Endometrial microvascular endothelial cells (primary cell): Measurements from ENCODE around the gene SETSIP. TPM values are rescaled to one million over a fixed set of nuclear protein-coding genes. Genes with fewer than 3 reads are reported as not detected.
"Not testable (repeated sequence)": the region's sequence is repeated elsewhere in the genome, so short reads cannot be mapped to it uniquely, and the experiment has no call there.

Experiments used
- in situ Hi-C: cut with HindIII; loops from 2 replicates; pipeline ENCODE4 v1.10.0; 2017; ENCODE audit warnings: low sequenced_read_pairs, low pct_unique_long_range_greater_than_20kb; ENCODE audit errors: inconsistent ontology term
- total RNA-seq: library from RNA; depleted of rRNA; stranded (reverse); fragments of >200 nt; gene quantifications from one replicate; pipeline ENCODE4 v1.2.3, GENCODE V29; 2015; ENCODE audit errors: inconsistent ontology term

SETSIP gene, protein sequence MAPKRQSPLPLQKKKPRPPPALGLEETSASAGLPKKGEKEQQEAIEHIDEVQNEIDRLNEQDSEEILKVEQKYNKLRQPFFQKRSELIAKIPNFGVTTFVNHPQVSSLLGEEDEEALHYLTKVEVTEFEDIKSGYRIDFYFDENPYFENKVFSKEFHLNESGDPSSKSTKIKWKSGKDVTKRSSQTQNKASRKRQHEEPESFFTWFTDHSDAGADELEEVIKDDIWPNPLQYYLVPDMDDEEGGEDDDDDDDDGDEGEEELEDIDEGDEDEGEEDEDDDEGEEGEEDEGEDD
- not detected for total RNA-seq

GRCh38 chr1:92075311-92075710 lies at the start of gene SETSIP:
Gene SETSIP (minus strand): TSS chr1:92075411. CDS start chr1:92075411, 0 bp downstream.
- in situ Hi-C loops = no loop called here

GRCh38 chr1:92123868-92124267 lies 48.7 kb upstream of the SETSIP start:
- in situ Hi-C loops = no loop called here

GRCh38 chr1:92118826-92119225 lies 43.6 kb upstream of the SETSIP start:
- in situ Hi-C loops = no loop called here

- in situ Hi-C loops = no loop called here
These were observed 42.3 kb upstream of the SETSIP start for GRCh38 chr1:92117526-92117925.

DNA sequence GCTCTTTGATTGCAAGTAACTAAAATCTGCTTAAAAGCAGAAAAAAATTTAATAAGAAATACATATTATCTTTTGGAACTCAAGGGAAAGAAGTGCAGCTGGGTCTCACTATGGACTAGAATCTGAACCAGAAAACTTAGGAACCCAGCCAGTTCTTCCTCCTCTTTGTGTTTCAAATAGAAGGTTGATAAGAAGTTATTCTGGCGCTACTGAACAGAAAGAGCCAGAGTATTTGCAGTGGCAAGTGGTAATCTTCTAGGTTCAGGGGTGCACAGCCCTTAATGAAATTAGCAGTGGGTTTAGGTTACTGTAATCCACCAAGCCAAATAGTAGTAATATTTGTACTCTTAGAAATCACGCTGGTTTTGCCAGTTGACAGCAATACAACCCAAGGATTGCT lies 33.4 kb upstream of the SETSIP start:
- in situ Hi-C loops = no loop called here

DNA sequence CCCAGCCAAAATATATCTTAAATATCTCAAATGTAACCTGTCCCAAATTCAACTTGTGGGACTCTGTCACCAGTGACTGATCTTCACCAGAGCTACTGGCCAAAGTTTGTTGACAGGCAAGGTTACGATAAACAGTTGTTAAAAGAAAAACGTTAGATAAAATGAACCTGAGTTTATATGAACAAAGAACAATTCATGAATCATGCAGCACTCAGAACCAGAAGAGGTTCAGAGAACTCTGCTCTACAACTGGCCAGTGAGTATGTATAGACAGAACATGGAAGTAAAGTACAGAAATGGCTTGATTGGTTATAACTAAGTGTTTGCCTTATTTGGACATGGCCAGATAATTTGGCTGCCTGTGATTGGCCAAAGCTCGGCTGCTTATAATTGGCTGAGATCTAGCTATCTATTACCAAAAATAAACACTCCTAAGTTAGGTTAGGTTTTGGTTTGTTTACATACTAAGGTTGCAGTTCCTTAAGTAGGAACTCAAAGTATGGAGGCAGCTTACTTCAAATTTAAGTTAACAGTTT lies 30.4 kb upstream of the SETSIP start:
- in situ Hi-C loops = no loop called here

DNA sequence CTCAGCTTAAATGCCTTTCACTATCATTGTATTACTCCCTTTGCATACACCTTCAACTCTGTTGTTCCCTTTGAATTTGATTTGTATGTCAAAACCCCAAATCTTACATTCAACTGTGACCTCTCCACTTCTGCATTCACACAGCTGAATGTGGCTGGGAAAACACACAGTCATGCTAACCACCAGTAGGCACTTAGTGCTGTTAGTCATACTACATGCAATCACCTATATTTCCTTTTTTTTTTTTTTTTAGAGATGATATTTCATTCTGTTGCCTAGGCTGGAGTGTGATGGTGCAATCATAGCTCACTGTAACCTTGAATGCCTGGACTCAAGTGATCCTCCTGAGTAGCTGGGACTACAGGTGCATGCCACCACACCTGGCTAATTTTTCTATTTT lies 21.1 kb upstream of the SETSIP start:
- in situ Hi-C loops = no loop called here

- in situ Hi-C loops = no loop called here
These were observed 20.7 kb upstream of the SETSIP start for GRCh38 chr1:92095874-92096273.

DNA sequence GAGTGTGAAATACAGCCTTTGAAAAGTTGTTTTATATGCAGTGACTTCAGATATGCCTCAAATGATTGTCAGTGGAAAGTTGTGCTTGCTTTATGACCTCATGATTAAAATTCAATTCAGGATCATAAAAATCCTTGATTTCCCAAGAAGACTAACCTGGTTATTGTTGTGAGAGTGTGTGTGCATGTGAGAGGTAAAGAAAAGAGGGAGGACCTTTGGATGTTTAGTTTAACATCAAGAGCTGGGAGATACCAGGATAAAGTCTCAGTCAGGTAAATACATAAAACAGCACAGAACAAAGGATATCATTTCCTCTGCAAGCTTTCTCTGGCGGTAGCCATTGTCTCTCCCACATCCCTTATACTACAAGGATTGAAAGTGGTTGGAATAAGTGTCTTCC lies 19.4 kb upstream of the SETSIP start:
- in situ Hi-C loops = no loop called here

GRCh38 chr1:92094090-92094489 lies 18.9 kb upstream of the SETSIP start:
- in situ Hi-C loops = no loop called here

GRCh38 chr1:92091625-92092024 lies 16.4 kb upstream of the SETSIP start:
- in situ Hi-C loops = no loop called here

- in situ Hi-C loops = no loop called here
These were observed 12.3 kb upstream of the SETSIP start for GRCh38 chr1:92087542-92087941.

GRCh38 chr1:92085727-92086126 lies 10.5 kb upstream of the SETSIP start:
- in situ Hi-C loops = no loop called here

DNA sequence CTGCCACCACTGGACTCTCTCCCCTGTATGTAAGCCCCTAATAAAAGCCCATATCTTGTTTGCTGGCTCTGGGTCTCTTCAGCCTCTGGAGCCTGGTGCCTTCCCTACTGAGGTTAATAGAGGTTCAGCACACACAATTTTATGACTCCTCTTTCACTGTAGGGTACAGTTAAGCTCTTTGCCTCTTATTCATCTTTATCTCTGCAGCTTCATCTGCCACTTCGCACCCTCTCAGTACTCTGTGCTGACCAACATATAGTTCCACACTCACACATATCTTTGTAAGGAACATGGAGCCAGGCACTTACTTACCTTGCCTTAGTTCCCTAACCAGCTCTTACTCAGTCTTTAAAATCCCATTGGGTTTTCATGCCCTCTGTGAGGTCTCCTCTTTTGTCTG lies 9.4 kb upstream of the SETSIP start:
- in situ Hi-C loops = no loop called here

DNA sequence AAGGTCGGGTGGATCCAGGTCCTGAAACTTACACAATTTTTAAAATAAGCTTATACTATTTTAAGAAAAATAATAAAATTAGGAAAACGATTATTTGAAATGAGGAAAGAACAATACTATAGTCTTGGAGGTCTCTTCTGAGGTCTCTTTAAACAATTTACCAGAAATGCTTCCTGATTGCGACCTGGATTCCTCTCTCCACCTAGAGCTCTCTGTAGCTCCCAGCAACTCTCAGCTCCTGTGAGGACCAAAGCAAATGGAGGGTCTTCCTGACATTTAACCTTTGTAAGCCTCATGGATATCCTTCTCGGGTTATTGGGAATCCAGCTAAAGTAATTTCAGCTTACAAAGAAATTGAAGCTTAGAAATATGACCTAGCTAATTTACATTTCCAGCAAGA lies 5.8 kb upstream of the SETSIP start:
- in situ Hi-C loops = no loop called here

DNA sequence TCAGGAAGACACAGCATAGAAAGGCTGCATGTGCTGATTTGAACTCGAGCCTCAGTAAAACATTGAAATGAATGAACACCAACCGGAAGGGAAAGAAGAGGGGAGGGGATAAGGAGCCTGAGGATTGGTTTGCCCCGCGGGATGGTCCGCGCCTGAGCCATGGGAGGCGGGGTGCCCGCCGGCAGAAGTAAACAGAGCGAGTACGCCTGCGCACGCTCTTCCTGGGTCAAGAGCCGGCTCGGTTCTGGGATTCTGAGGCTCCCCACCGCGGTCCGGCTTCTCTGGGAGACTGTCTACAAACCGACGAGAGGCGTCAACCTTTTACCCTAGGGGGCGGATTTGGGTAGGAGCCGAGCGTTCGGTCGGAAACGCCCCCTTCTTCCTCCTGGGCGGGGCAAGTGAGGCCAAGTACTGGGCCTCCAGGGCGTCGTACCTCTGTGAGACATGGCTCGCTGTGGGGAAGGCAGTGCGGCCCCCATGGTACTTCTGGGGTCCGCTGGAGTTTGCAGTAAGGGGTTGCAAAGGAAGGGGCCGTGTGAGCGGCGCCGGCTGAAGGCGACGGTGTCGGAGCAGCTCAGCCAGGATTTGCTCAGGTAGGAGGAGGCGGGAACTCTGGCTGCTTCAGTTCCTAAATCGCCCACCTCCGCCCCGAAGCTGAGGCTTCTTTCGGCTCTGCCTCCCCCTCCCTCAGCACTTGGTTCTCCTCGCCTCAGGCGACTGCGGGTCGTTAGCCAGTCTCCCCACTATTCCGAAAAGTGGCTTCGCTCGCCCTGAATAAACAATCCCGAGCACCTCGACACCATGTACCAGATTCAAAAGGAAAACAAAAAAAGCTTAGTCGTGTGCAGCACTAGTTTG lies 5.1 kb upstream of the SETSIP start, which contains the start of gene BTBD8:
Gene BTBD8, plus strand, starts transcription at position 218 of the 858 bp plus-strand sequence. Its CDS starts 227 bp downstream, at position 445.
- in situ Hi-C loops = no loop called here

GRCh38 chr1:92079441-92079840 lies 4.2 kb upstream of the SETSIP start:
- in situ Hi-C loops = no loop called here

DNA sequence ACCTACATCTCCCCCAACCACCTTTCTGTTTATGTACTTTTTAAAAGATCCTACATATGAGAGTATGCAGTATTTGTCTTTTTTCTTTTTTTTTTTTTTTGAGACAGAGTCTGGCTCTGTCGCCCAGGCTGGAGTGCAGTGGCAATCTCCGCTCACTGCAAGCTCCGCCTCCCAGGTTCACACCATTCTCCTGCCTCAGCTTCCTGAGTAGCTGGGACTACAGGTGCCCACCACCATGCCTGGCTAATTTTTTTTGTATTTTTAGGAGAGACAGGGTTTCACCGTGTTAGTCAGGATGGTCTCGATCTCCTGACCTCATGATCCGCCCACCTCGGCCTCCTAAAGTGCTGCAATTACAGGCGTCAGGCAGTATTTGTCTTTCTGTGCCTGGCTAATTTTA lies 2.9 kb upstream of the SETSIP start:
- in situ Hi-C loops = not testable (repeated sequence)

GRCh38 chr1:92076363-92076762 lies 1.2 kb upstream of the SETSIP start:
- in situ Hi-C loops = no loop called here

DNA sequence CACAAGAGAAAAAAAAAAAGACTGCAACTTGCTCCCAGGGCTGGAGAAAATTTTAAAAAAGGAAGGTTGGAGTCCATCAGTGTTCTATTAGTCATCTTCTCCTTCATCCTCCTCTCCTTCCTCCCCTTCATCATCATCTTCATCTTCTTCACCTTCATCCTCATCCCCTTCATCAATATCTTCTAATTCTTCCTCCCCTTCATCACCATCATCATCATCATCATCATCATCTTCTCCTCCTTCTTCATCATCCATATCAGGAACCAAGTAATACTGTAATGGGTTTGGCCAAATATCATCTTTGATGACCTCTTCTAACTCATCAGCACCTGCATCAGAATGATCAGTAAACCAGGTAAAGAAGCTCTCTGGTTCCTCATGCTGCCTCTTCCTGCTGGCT lies 765 bp downstream of the SETSIP start:
- in situ Hi-C loops = not testable (repeated sequence)
